Fibroblast of lung (primary cell): Measurements from ENCODE around the gene PSMC2. TPM values are rescaled to one million over a fixed set of nuclear protein-coding genes. Genes with fewer than 3 reads are reported as not detected.
A peak's percentile ranks its signal among the peaks of the same experiment; 100 is the strongest.

Experiments used
- DNase-seq, 2 donors: peaks; one replicate each; pipeline versions ENCODE4 v3.0.0 to v3.0.0-alpha.2; 2010; ENCODE audit warnings: low read depth in 2 of 2
- H2AFZ ChIP-seq: 2 replicates; pipeline ENCODE4 v1.5.1; 2012; ENCODE audit warnings: low read length, control low read depth, inconsistent platforms
- H3K27ac ChIP-seq: 2 replicates; pipeline ENCODE4 v1.5.1; 2011; ENCODE audit warnings: low read length, control low read depth; ENCODE audit not compliant: insufficient read depth
- H3K27me3 ChIP-seq: 2 replicates; pipeline ENCODE4 v1.5.1; 2011; ENCODE audit warnings: mild to moderate bottlenecking, low read length; ENCODE audit not compliant: control insufficient read depth, insufficient read depth
- H3K36me3 ChIP-seq: 2 replicates; pipeline ENCODE4 v1.5.1; 2011; ENCODE audit warnings: low read length; ENCODE audit not compliant: control insufficient read depth, insufficient read depth
- H3K4me1 ChIP-seq: 2 replicates; pipeline ENCODE4 v1.5.1; 2011; ENCODE audit warnings: low read length; ENCODE audit not compliant: control insufficient read depth, insufficient read depth; ENCODE audit errors: extremely low read depth
- H3K4me2 ChIP-seq: 2 replicates; pipeline ENCODE4 v1.5.1; 2011; ENCODE audit warnings: low read length, control low read depth; ENCODE audit not compliant: insufficient read depth; ENCODE audit errors: extremely low read depth
- H3K4me3 ChIP-seq, 4 experiments: fragments of 200-600 bp in 1 of 4; sonication (generic) in 1 of 4; replicated peaks in 1 of 4; 2 replicates each; pipeline ENCODE4 v1.5.1; 2011 to 2016; ENCODE audit warnings: low read length in 4 of 4, low read depth in 3 of 4, mild to moderate bottlenecking in 3 of 4, control low read depth in 2 of 4, inconsistent platforms in 1 of 4, mixed read lengths in 1 of 4; ENCODE audit not compliant: insufficient read depth in 1 of 4; ENCODE audit errors: control extremely low read depth in 1 of 4
- H3K79me2 ChIP-seq: 2 replicates; pipeline ENCODE4 v1.5.1; 2012; ENCODE audit warnings: mild to moderate bottlenecking, low read length, inconsistent platforms; ENCODE audit not compliant: control insufficient read depth, insufficient read depth
- H3K9ac ChIP-seq: 2 replicates; pipeline ENCODE4 v1.5.1; 2011; ENCODE audit warnings: mild to moderate bottlenecking, low read length, control low read depth; ENCODE audit not compliant: insufficient read depth
- H3K9me3 ChIP-seq: 2 replicates; pipeline ENCODE4 v1.5.1; 2012; ENCODE audit warnings: low read depth, low read length; ENCODE audit not compliant: control insufficient read depth, insufficient read depth
- H4K20me1 ChIP-seq: 2 replicates; pipeline ENCODE4 v1.5.1; 2011; ENCODE audit warnings: low read length; ENCODE audit not compliant: control insufficient read depth, insufficient read depth; ENCODE audit errors: extremely low read depth
- CTCF ChIP-seq, 2 donors: IDR thresholded peaks in 1 of 2; conservative IDR thresholded peaks in 1 of 2; 1 replicate in 1 of 2; 2 replicates in 1 of 2; pipeline ENCODE4 v1.5.1; 2011 to 2012; ENCODE audit warnings: low read length in 2 of 2, control low read depth in 1 of 2, inconsistent platforms in 1 of 2, low read depth in 1 of 2, mild to moderate bottlenecking in 1 of 2
- EZH2 ChIP-seq: IDR thresholded peaks from 2 replicates; pipeline ENCODE4 v1.5.1; 2012; ENCODE audit warnings: low read length, control low read depth, mild to moderate bottlenecking; ENCODE audit errors: missing control alignments
- polyA plus RNA-seq, 2 donors: library from polyadenylated mRNA; depleted of rRNA in 1 of 2; stranded (reverse) in 1 of 2; unstranded in 1 of 2; fragments of >200 nt; gene quantifications; 2 replicates each; pipeline ENCODE4 v1.2.1, GENCODE V29; 2011 to 2012; ENCODE audit warnings: missing spikeins in 1 of 2
- total RNA-seq: library from RNA; depleted of rRNA; stranded (reverse); fragments of >200 nt; gene quantifications from 2 replicates; pipeline ENCODE4 v1.2.1, GENCODE V29; 2014

The PSMC2 gene
- total and polyA plus RNA-seq, 2 donors (not counting 1 experiment from before 2014, with no cell fraction given), result 144 to 305 TPM

- Histone ChIP-seq H4K20me1 (no peaks in the 10 kb centered on the region), H3K36me3 (peaks cover 2% of the 10 kb centered on the region), H3K9ac (no peak overlapping the region), H3K4me3 (peak overlapping the region in 2 of 4 experiments; percentile 3 to 10), H3K4me2 (peak overlapping the region; percentile 32), H3K27ac (no peak overlapping the region), H3K9me3 (no peaks in the 10 kb centered on the region), H3K27me3 (no peaks in the 10 kb centered on the region), H3K79me2 (peaks cover 61% of the 10 kb centered on the region), H3K4me1 (peaks cover 3% of the 10 kb centered on the region), H2AFZ (no peak overlapping the region)
- TF ChIP-seq CTCF (conservative IDR thresholded peaks at IDR 0.05 in 1 of 2, IDR thresholded peaks at IDR 0.05 in 1 of 2; ENCODE audit: low read depth in 1 of 2, low read length in 2 of 2) (no peak), EZH2 (no peak)
- no peak for DNase-seq
Observed at GRCh38 chr7:103349805-103350204, 2.4 kb downstream of the PSMC2 start.

- DNase-seq, result no peak
Observed at GRCh38 chr7:103369432-103369831, 22.0 kb downstream of the PSMC2 start.

GRCh38 chr7:103373866-103374643, 26.6 kb downstream of the PSMC2 start:
- Histone ChIP-seq H3K27me3 (no peaks in the 10 kb centered on the region), H3K4me3 (no peak overlapping the region), H4K20me1 (no peaks in the 10 kb centered on the region), H3K27ac (no peak overlapping the region), H3K9ac (no peak overlapping the region), H3K36me3 (no peaks in the 10 kb centered on the region), H3K79me2 (no peaks in the 10 kb centered on the region), H3K4me1 (no peaks in the 10 kb centered on the region), H2AFZ (no peak overlapping the region), H3K9me3 (no peaks in the 10 kb centered on the region), H3K4me2 (no peak overlapping the region)
- no peak for DNase-seq
- TF ChIP-seq CTCF (conservative IDR thresholded peaks at IDR 0.05 in 1 of 2, IDR thresholded peaks at IDR 0.05 in 1 of 2; ENCODE audit: low read depth in 1 of 2, low read length in 2 of 2) (no peak), EZH2 (no peak)

More at GRCh38 chr7:103369432-103369831, 22.0 kb downstream of the PSMC2 start:
- no peaks in the 10 kb centered on the region for H3K4me1 ChIP-seq
- no peak overlapping the region for H3K9ac ChIP-seq
- no peak overlapping the region for H3K4me2 ChIP-seq
- H3K27ac ChIP-seq, result no peak overlapping the region
- H3K9me3 ChIP-seq, result no peaks in the 10 kb centered on the region
- no peaks in the 10 kb centered on the region for H3K79me2 ChIP-seq
- no peaks in the 10 kb centered on the region for H3K27me3 ChIP-seq
- no peak overlapping the region for H3K4me3 ChIP-seq
- H3K36me3 ChIP-seq, result peaks cover 5% of the 10 kb centered on the region
- H2AFZ ChIP-seq, result no peak overlapping the region
- H4K20me1 ChIP-seq, result no peaks in the 10 kb centered on the region
- TF ChIP-seq CTCF (conservative IDR thresholded peaks at IDR 0.05 in 1 of 2, IDR thresholded peaks at IDR 0.05 in 1 of 2; ENCODE audit: low read depth in 1 of 2, low read length in 2 of 2) (no peak), EZH2 (no peak)
